GM19455 (cell line): ENCODE data around the gene SSR3.
"Not testable (repeated sequence)": the region's sequence is repeated elsewhere in the genome, so short reads cannot be mapped to it uniquely, and the experiment has no call there.

ENCODE experiments used
- ATAC-seq: cut with Tn5 transposase; IDR thresholded peaks from one replicate; pipeline ENCODE4 v1.9.1; 2021; ENCODE audit not compliant: unreplicated experiment

The SSR3 gene

GRCh38 chr3:156554842-156555687 lies at the start of gene SSR3:
Gene SSR3, minus strand, starts transcription at chr3:156555117. Its CDS starts 28 bp downstream, at chr3:156555089.
- ATAC-seq: peak; percentile 99

- no peak for ATAC-seq
These were observed 49.2 kb upstream of the SSR3 start for GRCh38 chr3:156604064-156604641.

- ATAC-seq: no peak
These were observed 48.6 kb upstream of the SSR3 start for GRCh38 chr3:156603379-156604017.

- ATAC-seq: no peak
These were observed 47.5 kb upstream of the SSR3 start for GRCh38 chr3:156602424-156602823.

DNA sequence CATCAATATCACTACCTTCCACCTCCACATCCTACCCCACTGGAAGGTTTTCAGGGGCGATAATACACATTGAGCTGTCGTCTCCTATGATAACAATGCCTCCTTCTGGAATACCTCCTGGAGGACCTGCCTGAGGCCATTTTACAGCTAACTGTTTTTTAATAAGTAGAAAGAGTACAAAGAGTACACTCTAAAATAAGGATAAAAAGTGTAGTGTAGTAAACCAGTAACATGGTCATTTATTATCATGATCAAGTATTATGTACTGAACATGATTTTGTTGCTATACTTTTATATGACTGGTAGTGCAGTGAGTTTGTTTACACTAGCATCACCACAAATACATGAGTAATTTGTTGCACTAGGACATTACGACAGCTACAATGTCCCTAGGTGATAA lies 46.6 kb upstream of the SSR3 start:
- ATAC-seq: no peak

DNA sequence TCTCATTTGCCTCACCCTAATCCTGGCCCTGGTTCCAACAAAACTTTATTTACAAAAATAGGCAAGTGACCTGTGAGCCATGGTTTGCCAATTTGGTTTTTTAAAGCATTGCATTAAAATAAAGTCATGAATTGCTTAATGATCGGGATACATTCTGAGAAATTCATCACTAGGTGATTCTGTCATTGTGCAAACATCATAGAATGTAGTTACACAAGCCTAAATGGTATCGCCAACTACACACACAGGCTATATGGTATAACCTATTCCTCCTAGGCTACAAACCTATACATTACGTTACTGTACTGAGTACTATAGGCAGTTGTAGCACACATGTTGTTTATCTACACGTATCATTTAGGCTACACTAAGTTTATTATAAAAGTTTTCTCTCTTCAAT lies 45.9 kb upstream of the SSR3 start:
- ATAC-seq: no peak

- ATAC-seq: no peak
These were observed 44.4 kb upstream of the SSR3 start for GRCh38 chr3:156599089-156599874.

- ATAC-seq: no peak
These were observed 43.5 kb upstream of the SSR3 start for GRCh38 chr3:156598413-156598812.

- no peak for ATAC-seq
These were observed 39.3 kb upstream of the SSR3 start for GRCh38 chr3:156594219-156594683.

DNA sequence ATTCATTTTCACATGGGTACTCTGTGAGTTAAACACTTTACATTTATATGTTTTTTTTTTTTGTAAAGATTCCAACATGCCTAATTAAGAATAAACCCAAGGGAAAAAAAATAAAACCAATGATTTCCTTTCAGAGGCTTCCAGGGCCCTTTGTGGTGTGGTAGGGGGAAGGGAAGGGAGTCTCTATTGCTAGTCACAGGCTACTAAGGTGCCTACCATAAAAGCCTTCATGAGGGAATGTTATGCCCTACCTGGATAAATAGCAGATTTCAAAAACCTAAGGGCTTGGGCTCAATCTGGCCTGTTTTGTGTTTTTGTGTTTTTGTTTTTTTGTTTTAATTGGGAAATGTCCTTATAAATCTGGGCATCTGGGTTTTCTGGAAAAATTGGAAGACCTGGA lies 38.9 kb upstream of the SSR3 start:
- ATAC-seq: no peak

- ATAC-seq: not testable (repeated sequence)
These were observed 34.9 kb upstream of the SSR3 start for GRCh38 chr3:156589806-156590205.

- no peak for ATAC-seq
These were observed 32.8 kb upstream of the SSR3 start for GRCh38 chr3:156587760-156588069.

GRCh38 chr3:156586905-156587759 lies 32.2 kb upstream of the SSR3 start:
- ATAC-seq: no peak

DNA sequence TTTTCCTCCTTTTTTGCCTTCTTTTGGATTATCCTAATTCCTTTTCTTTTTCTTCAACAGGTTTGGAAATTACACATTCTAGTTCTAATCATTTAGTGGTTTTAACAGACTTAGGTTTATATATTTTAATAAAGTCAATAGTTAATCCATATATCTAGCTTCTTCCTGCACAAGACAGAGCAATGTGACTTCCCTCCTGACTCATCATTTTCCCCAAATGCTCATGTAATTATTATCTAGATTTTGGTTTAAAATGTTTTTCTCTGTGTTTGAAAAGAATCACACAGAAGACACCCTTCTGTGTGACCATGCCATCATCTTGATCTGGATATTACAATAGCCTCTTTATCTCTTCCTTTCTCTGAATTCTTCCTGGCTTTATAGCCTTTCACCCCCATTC lies 28.6 kb upstream of the SSR3 start:
- ATAC-seq: no peak

DNA sequence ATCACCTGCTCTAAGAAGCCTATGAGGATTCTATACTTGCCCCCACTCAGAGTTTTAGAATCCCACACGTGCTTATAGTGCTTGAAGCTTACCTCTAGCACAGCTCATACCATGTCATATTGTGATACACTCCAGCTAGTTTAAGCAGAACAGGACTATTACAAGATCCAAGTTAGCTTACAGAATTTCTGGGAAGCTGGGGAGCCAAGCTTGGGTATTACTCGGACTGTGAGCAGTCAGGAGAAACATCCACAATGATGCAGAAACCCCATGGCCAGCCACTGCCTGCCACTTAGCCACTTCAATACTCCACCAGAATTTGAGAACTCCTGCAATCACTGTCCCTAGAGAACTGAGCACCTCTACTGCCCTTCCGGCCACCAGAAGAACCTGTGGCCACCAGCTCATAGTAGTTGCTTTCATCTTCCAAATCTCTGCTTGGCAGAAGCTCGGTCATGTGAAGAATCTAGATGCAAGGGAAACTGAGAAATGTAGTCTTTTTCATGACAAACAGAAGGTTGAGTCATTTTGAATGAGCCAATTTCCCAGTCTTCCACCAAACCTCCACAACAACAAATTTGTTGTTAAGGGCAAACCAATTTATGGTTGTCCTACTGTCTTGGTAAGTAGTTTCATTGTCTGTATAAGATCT lies 27.7 kb upstream of the SSR3 start:
- peak; percentile 80 for ATAC-seq

DNA sequence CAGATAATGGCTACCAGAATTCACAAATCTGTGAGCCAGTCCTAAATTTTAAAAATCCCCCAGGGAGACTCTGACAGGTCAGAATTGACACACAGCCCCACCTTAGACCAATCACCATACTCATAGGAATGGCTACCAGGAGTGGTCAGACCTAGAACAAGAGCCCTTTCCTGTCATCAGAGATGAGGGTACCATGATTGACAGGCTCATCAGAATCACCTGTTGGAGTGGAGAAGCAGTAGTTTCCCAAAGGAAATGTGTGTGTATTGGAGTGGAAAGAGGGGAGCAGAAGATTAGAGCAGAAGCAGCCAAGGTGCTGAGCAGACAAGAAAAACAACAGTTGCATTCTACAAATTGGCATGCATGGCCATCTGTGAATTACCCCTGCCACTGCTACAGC lies 27.0 kb upstream of the SSR3 start:
- no peak for ATAC-seq

- ATAC-seq: no peak
These were observed 26.1 kb upstream of the SSR3 start for GRCh38 chr3:156581033-156581432.

DNA sequence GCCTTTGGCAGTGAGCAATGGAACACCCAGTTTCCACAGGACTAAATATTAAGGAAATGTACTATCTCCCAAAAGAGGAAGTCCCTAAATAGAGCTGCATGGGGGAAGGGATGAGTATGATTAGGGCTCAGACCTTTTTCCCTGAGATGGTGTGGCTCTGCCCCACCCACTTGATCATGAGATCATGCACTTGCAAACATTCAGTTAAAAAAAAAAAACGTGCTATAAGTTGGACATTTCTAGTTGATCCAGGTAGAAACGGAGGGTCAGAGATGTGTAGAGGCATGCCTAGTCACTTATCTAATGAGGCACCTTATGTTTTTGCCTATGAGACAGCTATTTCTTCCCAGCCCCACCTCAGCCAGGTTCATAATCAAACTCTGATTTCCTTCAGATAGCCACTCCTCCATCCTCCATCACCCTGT lies 24.5 kb upstream of the SSR3 start:
- ATAC-seq: no peak

GRCh38 chr3:156577736-156578135 lies 22.8 kb upstream of the SSR3 start:
- no peak for ATAC-seq
